KMS-11 (cell line): ENCODE data around the gene CORO7.

Experiments used
- H2AFZ ChIP-seq: fragments of 200-600 bp; sonication (generic); 2 replicates; pipeline ENCODE4 v1.6.1; 2016; ENCODE audit warnings: antibody characterized with exemption, mixed run types, low read depth
- H3K27ac ChIP-seq: fragments of 200-600 bp; sonication (generic); 2 replicates; pipeline ENCODE4 v1.6.1; 2016; ENCODE audit warnings: mild to moderate bottlenecking, mixed run types
- H3K27me3 ChIP-seq: fragments of 200-600 bp; sonication (generic); 2 replicates; pipeline ENCODE4 v1.6.1; 2017; ENCODE audit warnings: mild to moderate bottlenecking, low read depth, mixed run types, moderate library complexity; ENCODE audit not compliant: insufficient read depth
- H3K36me3 ChIP-seq: fragments of 200-600 bp; sonication (generic); 2 replicates; pipeline ENCODE4 v1.6.1; 2017; ENCODE audit warnings: mild to moderate bottlenecking, mixed run types; ENCODE audit not compliant: insufficient read depth
- H3K4me1 ChIP-seq: fragments of 200-600 bp; sonication (generic); 2 replicates; pipeline ENCODE4 v1.6.1; 2016; ENCODE audit warnings: mild to moderate bottlenecking, low read depth, mixed run types; ENCODE audit not compliant: poor library complexity, severe bottlenecking
- H3K4me2 ChIP-seq: fragments of 200-600 bp; sonication (generic); 2 replicates; pipeline ENCODE4 v1.7.0; 2016; ENCODE audit warnings: mild to moderate bottlenecking, mixed run types
- H3K4me3 ChIP-seq: fragments of 200-600 bp; sonication (generic); IDR thresholded peaks from 2 replicates; pipeline ENCODE4 v1.6.1; 2017; ENCODE audit warnings: low read depth, low read length, mixed read lengths; ENCODE audit not compliant: insufficient read depth
- H3K79me2 ChIP-seq: fragments of 200-600 bp; sonication (generic); 2 replicates; pipeline ENCODE4 v1.6.1; 2016; ENCODE audit warnings: low read depth, mixed run types; ENCODE audit not compliant: insufficient read depth
- H3K9ac ChIP-seq: fragments of 200-600 bp; sonication (generic); 2 replicates; pipeline ENCODE4 v1.6.1; 2016; ENCODE audit warnings: mild to moderate bottlenecking, mixed run types
- H4K20me1 ChIP-seq: fragments of 200-600 bp; sonication (generic); 2 replicates; pipeline ENCODE4 v1.6.1; 2016; ENCODE audit warnings: mild to moderate bottlenecking, mixed run types; ENCODE audit not compliant: insufficient read depth
- TF ChIP-seq, protein P1 (sequence below): fragments of 200-600 bp; sonication (generic); conservative IDR thresholded peaks from 2 replicates; pipeline ENCODE4 v1.6.1; 2017; ENCODE audit warnings: low read depth, mild to moderate bottlenecking, antibody characterized with exemption, low read length, moderate library complexity, mixed read lengths

The CORO7 gene

GRCh38 chr16:4327386-4328045 is 88.9 kb downstream of the CORO7 start:
- H2AFZ ChIP-seq: no peak overlapping the region
- peaks cover 6% of the 10 kb centered on the region; the same call in 1 of the 2 replicates for H3K79me2 ChIP-seq
- H3K4me1 ChIP-seq: peaks cover 21% of the 10 kb centered on the region
- TF ChIP-seq, protein P1, sequence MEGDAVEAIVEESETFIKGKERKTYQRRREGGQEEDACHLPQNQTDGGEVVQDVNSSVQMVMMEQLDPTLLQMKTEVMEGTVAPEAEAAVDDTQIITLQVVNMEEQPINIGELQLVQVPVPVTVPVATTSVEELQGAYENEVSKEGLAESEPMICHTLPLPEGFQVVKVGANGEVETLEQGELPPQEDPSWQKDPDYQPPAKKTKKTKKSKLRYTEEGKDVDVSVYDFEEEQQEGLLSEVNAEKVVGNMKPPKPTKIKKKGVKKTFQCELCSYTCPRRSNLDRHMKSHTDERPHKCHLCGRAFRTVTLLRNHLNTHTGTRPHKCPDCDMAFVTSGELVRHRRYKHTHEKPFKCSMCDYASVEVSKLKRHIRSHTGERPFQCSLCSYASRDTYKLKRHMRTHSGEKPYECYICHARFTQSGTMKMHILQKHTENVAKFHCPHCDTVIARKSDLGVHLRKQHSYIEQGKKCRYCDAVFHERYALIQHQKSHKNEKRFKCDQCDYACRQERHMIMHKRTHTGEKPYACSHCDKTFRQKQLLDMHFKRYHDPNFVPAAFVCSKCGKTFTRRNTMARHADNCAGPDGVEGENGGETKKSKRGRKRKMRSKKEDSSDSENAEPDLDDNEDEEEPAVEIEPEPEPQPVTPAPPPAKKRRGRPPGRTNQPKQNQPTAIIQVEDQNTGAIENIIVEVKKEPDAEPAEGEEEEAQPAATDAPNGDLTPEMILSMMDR: no peak
- H3K27ac ChIP-seq: no peak overlapping the region
- no peak overlapping the region for H3K9ac ChIP-seq
- no peaks in the 10 kb centered on the region for H3K27me3 ChIP-seq
- H3K36me3 ChIP-seq: no peaks in the 10 kb centered on the region
- H3K4me2 ChIP-seq: no peak overlapping the region
- no peak overlapping the region for H3K4me3 ChIP-seq
- H4K20me1 ChIP-seq: no peaks in the 10 kb centered on the region

GRCh38 chr16:4325253-4325758 is 91.1 kb downstream of the CORO7 start:
- no peak overlapping the region for H3K27ac ChIP-seq
- H3K36me3 ChIP-seq: no peaks in the 10 kb centered on the region
- TF ChIP-seq, protein P1: no peak
- H2AFZ ChIP-seq: no peak overlapping the region
- peaks cover 25% of the 10 kb centered on the region for H3K4me1 ChIP-seq
- H3K4me2 ChIP-seq: no peak overlapping the region
- peaks cover 26% of the 10 kb centered on the region; the same call in 1 of the 2 replicates for H3K79me2 ChIP-seq
- H3K4me3 ChIP-seq: no peak overlapping the region
- H4K20me1 ChIP-seq: no peaks in the 10 kb centered on the region; the same call in 1 of the 2 replicates
- H3K9ac ChIP-seq: no peak overlapping the region
- H3K27me3 ChIP-seq: no peaks in the 10 kb centered on the region

DNA sequence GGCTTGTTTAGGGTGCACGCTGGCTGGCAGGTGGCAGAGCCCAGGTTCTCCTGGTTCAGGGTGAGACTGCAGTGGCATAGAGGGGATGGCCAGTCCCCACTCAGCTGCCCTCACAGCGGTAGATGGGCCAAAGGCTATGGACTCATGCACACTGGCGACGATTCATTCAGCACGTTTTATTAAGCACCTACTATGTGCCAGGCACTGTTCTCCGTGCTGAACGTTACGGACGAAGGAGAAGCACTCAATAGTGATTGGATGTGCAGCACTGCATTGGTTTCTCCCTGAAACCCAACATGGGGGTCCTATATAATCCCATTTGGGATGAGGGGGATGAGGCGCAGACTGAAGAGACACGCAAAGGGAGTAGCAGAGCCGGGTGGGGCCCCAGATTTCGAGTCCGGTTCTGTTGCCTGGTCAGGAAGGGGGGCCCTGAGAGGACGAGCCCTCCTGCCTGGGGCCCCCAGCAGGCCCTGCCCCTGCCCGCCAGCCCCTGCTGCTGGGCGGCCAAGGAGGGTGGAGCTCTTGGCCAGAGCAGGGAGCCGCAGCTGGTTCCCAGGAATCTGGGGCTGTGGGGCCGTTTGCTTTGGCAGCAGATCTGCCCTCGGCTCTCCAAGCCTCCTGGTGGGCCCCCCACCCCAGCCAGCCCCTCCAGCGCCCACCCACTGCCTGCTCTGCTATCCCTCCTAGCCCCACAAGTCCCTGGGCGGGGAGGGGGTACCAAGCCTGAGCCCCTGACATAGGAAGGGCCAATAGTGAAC is 91.7 kb downstream of the CORO7 start:
- peaks cover 26% of the 10 kb centered on the region; the same call in 1 of the 2 replicates for H3K79me2 ChIP-seq
- no peak overlapping the region for H3K4me3 ChIP-seq
- no peaks in the 10 kb centered on the region for H3K36me3 ChIP-seq
- H3K27ac ChIP-seq: no peak overlapping the region
- H4K20me1 ChIP-seq: no peaks in the 10 kb centered on the region; the same call in 1 of the 2 replicates
- no peak overlapping the region for H2AFZ ChIP-seq
- TF ChIP-seq, protein P1: no peak
- no peak overlapping the region for H3K9ac ChIP-seq
- no peaks in the 10 kb centered on the region for H3K27me3 ChIP-seq
- no peak overlapping the region for H3K4me2 ChIP-seq
- peaks cover 25% of the 10 kb centered on the region for H3K4me1 ChIP-seq

DNA sequence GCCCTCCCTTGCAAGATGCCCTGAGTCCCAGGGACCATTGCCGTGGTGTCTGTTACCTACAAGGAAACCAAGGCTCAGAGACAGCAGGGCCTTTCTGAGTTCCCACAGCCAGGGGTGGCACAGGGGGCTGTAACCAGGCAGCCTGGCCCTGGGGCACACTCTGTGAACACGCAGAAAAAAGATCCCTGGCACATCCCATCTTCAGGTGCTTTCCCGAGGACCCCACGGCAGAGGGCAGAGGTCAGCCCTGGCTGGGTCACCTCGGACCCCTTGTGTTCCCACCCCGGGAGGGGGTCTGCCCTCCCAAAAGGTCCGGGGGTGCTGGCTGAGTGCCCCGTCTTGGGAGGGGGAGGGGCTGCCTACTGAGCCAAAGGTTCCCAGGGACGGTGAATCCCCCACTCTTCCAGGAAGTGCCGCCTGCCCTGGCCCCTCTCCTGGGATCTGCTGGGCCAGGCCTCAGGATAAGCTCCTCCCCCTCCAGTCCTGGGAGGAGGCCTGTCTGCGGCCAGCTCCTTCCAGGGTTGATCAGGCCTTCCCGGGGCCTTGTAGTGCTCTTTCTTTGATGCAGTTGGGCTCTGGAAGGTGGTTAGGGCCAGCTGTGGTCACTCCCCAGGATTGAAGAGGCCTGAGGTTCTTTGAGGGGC is 92.4 kb downstream of the CORO7 start:
- Histone ChIP-seq H3K27me3 (no peaks in the 10 kb centered on the region), H3K9ac (no peak overlapping the region), H3K4me2 (no peak overlapping the region), H3K4me1 (peaks cover 32% of the 10 kb centered on the region), H3K4me3 (no peak overlapping the region), H3K36me3 (no peaks in the 10 kb centered on the region), H3K79me2 (peaks cover 33% of the 10 kb centered on the region; the same call in 1 of the 2 replicates), H3K27ac (no peak overlapping the region), H2AFZ (no peak overlapping the region), H4K20me1 (no peaks in the 10 kb centered on the region; the same call in 1 of the 2 replicates)
- TF ChIP-seq, protein P1: no peak
